ENCODE measurements around the gene CYSLTR2.

GRCh38 chr13:48646791-48647190 is 6.9 kb upstream of the CYSLTR2 start:
- TF ChIP-seq EZH2phosphoT487 (IDR thresholded peaks at IDR 0.05; ENCODE audit: insufficient read depth, low read depth) (no peak), EZH2 (IDR thresholded peaks at IDR 0.05; ENCODE audit: insufficient read depth, poor library complexity, severe bottlenecking) (no peak)
